Measurements from ENCODE around the gene CSMD2.

The CSMD2 gene

DNA sequence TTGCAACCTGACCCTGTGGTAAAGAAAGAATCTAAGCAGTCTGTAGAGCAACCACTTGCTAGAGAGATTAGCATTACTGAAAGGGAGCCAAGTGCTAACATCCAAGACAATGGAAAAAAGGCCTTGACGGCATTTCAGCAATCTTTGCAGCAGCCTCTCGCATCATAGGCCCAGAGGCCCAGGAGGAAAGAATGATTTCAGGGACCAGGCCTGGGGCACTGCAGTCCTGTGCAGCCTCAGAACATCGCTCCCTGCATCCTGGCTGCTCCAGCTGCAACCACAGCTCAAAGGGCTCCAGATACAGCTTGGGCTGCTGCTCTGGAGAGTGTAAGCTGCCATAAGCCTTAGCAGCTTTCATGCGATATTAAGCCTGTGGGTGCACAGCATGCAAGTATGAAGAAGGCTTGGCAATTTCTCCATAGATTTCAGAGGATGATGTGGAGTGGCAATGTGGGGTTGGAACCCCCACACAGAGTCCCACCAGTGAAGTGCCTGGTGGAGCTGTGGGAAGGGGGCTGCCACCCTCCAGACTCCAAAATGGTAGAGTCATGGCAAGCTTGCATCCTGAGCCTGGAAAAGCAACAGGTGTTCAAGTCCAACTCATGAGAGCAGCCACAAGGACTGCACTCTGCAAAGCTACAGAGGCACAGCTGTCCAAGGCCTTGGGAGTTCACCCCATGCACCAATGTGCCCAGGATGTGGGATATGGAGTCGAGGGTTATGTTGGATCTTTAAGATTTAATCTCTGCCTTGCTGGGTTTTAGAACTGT, 411.8 kb downstream of the CSMD2 start:
- WGBS (ENCODE audit: insufficient coverage, insufficient read length): no CpG with 5 or more reads among the region's 5 CpGs
- Histone ChIP-seq H3K9me3 (ENCODE audit: control insufficient read depth, insufficient read depth, low read length) (peaks cover 3% of the 10 kb centered on the region; the same call in 1 of the 2 replicates), H3K27me3 (ENCODE audit: control insufficient read depth, insufficient read depth, low read length) (no peaks in the 10 kb centered on the region; the same call in 1 of the 2 replicates), H3K27ac (ENCODE audit: low read length) (no peak overlapping the region), H3K4me1 (ENCODE audit: control insufficient read depth, insufficient read depth, low read length) (no peaks in the 10 kb centered on the region), H3K36me3 (ENCODE audit: control insufficient read depth, insufficient read depth, low read length) (no peaks in the 10 kb centered on the region), H3K4me3 (ENCODE audit: low read length) (no peak overlapping the region)
- no peak for DNase-seq (ENCODE audit: low read depth, low spot score)

GRCh38 chr1:33745942-33746341, 419.1 kb downstream of the CSMD2 start:
- H3K27ac ChIP-seq (ENCODE audit: low read length): no peak overlapping the region
- H3K9me3 ChIP-seq (ENCODE audit: control insufficient read depth, insufficient read depth, low read length): no peaks in the 10 kb centered on the region
- H3K27me3 ChIP-seq (ENCODE audit: control insufficient read depth, insufficient read depth, low read length): no peaks in the 10 kb centered on the region
- no CpG with 5 or more reads among the region's 4 CpGs for WGBS (ENCODE audit: insufficient coverage, insufficient read length)
- H3K4me3 ChIP-seq (ENCODE audit: low read length): no peak overlapping the region
- DNase-seq (ENCODE audit: low read depth, low spot score): no peak
- H3K4me1 ChIP-seq (ENCODE audit: control insufficient read depth, insufficient read depth, low read length): no peaks in the 10 kb centered on the region
- no peaks in the 10 kb centered on the region for H3K36me3 ChIP-seq (ENCODE audit: control insufficient read depth, insufficient read depth, low read length)

GRCh38 chr1:33743221-33743998, 421.6 kb downstream of the CSMD2 start:
- no peaks in the 10 kb centered on the region for H3K4me1 ChIP-seq (ENCODE audit: control insufficient read depth, insufficient read depth, low read length)
- H3K27ac ChIP-seq (ENCODE audit: low read length): no peak overlapping the region
- no peaks in the 10 kb centered on the region for H3K36me3 ChIP-seq (ENCODE audit: control insufficient read depth, insufficient read depth, low read length)
- no peak for DNase-seq (ENCODE audit: low read depth, low spot score)
- no peaks in the 10 kb centered on the region for H3K27me3 ChIP-seq (ENCODE audit: control insufficient read depth, insufficient read depth, low read length)
- H3K9me3 ChIP-seq (ENCODE audit: control insufficient read depth, insufficient read depth, low read length): no peaks in the 10 kb centered on the region; the same call in 1 of the 2 replicates
- no peak overlapping the region for H3K4me3 ChIP-seq (ENCODE audit: low read length)
- no CpG with 5 or more reads among the region's 13 CpGs for WGBS (ENCODE audit: insufficient coverage, insufficient read length)

DNA sequence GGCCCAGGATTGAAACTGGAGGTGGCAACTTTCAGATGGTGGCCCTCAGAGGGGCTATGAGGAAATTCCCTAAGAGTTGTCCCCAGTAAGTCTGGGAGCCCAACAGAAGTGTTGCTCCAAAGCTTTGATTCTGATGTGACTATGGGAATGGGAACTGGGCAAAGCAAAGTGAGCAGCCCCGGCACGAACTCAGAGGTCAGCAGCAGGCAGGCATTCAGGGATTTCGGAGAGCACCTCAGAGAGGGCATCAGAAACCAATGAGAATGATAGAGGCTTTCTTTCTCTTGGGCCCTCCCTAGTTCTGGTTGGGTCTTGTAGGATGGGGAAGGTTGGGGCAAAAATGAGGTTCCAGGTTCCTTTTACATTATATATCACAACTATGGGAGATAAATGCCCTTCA, 422.4 kb downstream of the CSMD2 start:
- no CpG with 5 or more reads among the region's 3 CpGs for WGBS (ENCODE audit: insufficient coverage, insufficient read length)
- H3K4me1 ChIP-seq (ENCODE audit: control insufficient read depth, insufficient read depth, low read length): no peaks in the 10 kb centered on the region
- no peak for DNase-seq (ENCODE audit: low read depth, low spot score)
- no peak overlapping the region for H3K4me3 ChIP-seq (ENCODE audit: low read length)
- H3K27me3 ChIP-seq (ENCODE audit: control insufficient read depth, insufficient read depth, low read length): no peaks in the 10 kb centered on the region
- no peaks in the 10 kb centered on the region for H3K36me3 ChIP-seq (ENCODE audit: control insufficient read depth, insufficient read depth, low read length)
- no peak overlapping the region for H3K27ac ChIP-seq (ENCODE audit: low read length)
- no peaks in the 10 kb centered on the region; the same call in 1 of the 2 replicates for H3K9me3 ChIP-seq (ENCODE audit: control insufficient read depth, insufficient read depth, low read length)

- Histone ChIP-seq H3K4me3 (ENCODE audit: low read length) (no peak overlapping the region), H3K36me3 (ENCODE audit: control insufficient read depth, insufficient read depth, low read length) (no peaks in the 10 kb centered on the region), H3K9me3 (ENCODE audit: control insufficient read depth, insufficient read depth, low read length) (no peaks in the 10 kb centered on the region; the same call in 1 of the 2 replicates), H3K27me3 (ENCODE audit: control insufficient read depth, insufficient read depth, low read length) (no peaks in the 10 kb centered on the region), H3K4me1 (ENCODE audit: control insufficient read depth, insufficient read depth, low read length) (no peaks in the 10 kb centered on the region), H3K27ac (ENCODE audit: low read length) (no peak overlapping the region)
- no CpG with 5 or more reads among the region's 5 CpGs for WGBS (ENCODE audit: insufficient coverage, insufficient read length)
- no peak for DNase-seq (ENCODE audit: low read depth, low spot score)
Observed at GRCh38 chr1:33741749-33742148, 423.3 kb downstream of the CSMD2 start.

GRCh38 chr1:33740040-33740744, 424.8 kb downstream of the CSMD2 start:
- Histone ChIP-seq H3K9me3 (ENCODE audit: control insufficient read depth, insufficient read depth, low read length) (no peaks in the 10 kb centered on the region; the same call in 1 of the 2 replicates), H3K4me3 (ENCODE audit: low read length) (no peak overlapping the region)

GRCh38 chr1:33738976-33739375, 426.1 kb downstream of the CSMD2 start:
- WGBS (ENCODE audit: insufficient coverage, insufficient read length): no CpG with 5 or more reads among the region's 12 CpGs
- Histone ChIP-seq H3K27ac (ENCODE audit: low read length) (no peak overlapping the region), H3K36me3 (ENCODE audit: control insufficient read depth, insufficient read depth, low read length) (no peaks in the 10 kb centered on the region)

More at GRCh38 chr1:33740040-33740744, 424.8 kb downstream of the CSMD2 start:
- H3K4me1 ChIP-seq (ENCODE audit: control insufficient read depth, insufficient read depth, low read length): no peaks in the 10 kb centered on the region
- WGBS (ENCODE audit: insufficient coverage, insufficient read length): no CpG with 5 or more reads among the region's 8 CpGs
- H3K36me3 ChIP-seq (ENCODE audit: control insufficient read depth, insufficient read depth, low read length): no peaks in the 10 kb centered on the region
- no peak for DNase-seq (ENCODE audit: low read depth, low spot score)
- H3K27ac ChIP-seq (ENCODE audit: low read length): no peak overlapping the region
- no peaks in the 10 kb centered on the region for H3K27me3 ChIP-seq (ENCODE audit: control insufficient read depth, insufficient read depth, low read length)

DNA sequence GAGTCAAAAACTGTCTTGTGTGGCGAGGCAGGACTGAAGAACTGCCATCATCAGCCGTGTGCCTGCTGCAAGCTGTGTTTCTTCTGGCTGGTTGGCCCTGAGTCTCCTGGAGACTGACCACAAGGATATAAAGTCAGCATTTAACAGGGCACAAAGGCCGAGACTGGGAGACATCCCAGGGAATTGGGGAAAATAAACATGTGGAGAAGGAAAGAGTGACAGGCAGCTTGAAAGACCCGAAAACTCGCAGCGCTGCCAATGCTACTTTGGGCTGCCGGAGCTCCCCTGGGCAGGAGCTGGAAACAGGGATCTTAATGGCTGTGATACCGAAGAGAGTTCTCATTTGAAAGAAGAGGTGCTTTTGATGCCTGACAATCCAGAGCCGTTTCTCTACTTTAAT, 426.5 kb downstream of the CSMD2 start:
- Histone ChIP-seq H3K27ac (ENCODE audit: low read length) (no peak overlapping the region), H3K27me3 (ENCODE audit: control insufficient read depth, insufficient read depth, low read length) (no peaks in the 10 kb centered on the region), H3K4me3 (ENCODE audit: low read length) (no peak overlapping the region), H3K36me3 (ENCODE audit: control insufficient read depth, insufficient read depth, low read length) (no peaks in the 10 kb centered on the region), H3K9me3 (ENCODE audit: control insufficient read depth, insufficient read depth, low read length) (no peaks in the 10 kb centered on the region; the same call in 1 of the 2 replicates), H3K4me1 (ENCODE audit: control insufficient read depth, insufficient read depth, low read length) (no peaks in the 10 kb centered on the region)
- DNase-seq (ENCODE audit: low read depth, low spot score): no peak
- no CpG with 5 or more reads among the region's 9 CpGs for WGBS (ENCODE audit: insufficient coverage, insufficient read length)

More at GRCh38 chr1:33738976-33739375, 426.1 kb downstream of the CSMD2 start:
- no peaks in the 10 kb centered on the region for H3K27me3 ChIP-seq (ENCODE audit: control insufficient read depth, insufficient read depth, low read length)
- H3K4me1 ChIP-seq (ENCODE audit: control insufficient read depth, insufficient read depth, low read length): no peaks in the 10 kb centered on the region
- H3K9me3 ChIP-seq (ENCODE audit: control insufficient read depth, insufficient read depth, low read length): no peaks in the 10 kb centered on the region; the same call in 1 of the 2 replicates
- DNase-seq (ENCODE audit: low read depth, low spot score): no peak
- no peak overlapping the region for H3K4me3 ChIP-seq (ENCODE audit: low read length)

- Histone ChIP-seq H3K4me3 (ENCODE audit: low read length) (no peak overlapping the region), H3K36me3 (ENCODE audit: control insufficient read depth, insufficient read depth, low read length) (no peaks in the 10 kb centered on the region), H3K27me3 (ENCODE audit: control insufficient read depth, insufficient read depth, low read length) (no peaks in the 10 kb centered on the region), H3K9me3 (ENCODE audit: control insufficient read depth, insufficient read depth, low read length) (no peaks in the 10 kb centered on the region; the same call in 1 of the 2 replicates), H3K4me1 (ENCODE audit: control insufficient read depth, insufficient read depth, low read length) (no peaks in the 10 kb centered on the region), H3K27ac (ENCODE audit: low read length) (no peak overlapping the region)
- no CpG with 5 or more reads among the region's 1 CpG for WGBS (ENCODE audit: insufficient coverage, insufficient read length)
- DNase-seq (ENCODE audit: low read depth, low spot score): no peak
Observed at GRCh38 chr1:33736496-33736895, 428.5 kb downstream of the CSMD2 start.

DNA sequence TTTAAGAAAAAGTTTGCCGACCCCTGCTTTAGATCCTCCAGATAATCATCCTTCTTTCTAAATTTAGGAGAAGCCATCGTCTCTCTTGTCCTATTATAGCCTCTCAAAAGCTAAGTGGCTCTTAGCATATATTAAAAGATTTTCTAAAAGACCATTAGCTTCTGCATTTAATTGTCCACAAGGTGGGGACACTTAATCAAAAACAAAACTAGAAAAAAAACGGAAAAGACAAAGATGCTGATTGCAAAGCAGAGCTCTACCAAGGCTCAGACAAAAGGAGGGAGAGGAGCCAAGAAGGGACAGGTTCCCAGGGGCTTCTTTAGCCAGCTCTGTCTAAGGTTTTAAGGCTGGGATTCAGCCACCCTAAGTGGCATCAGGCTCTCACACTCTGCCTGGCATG, 429.4 kb downstream of the CSMD2 start:
- H3K4me3 ChIP-seq (ENCODE audit: low read length): no peak overlapping the region
- no peaks in the 10 kb centered on the region for H3K36me3 ChIP-seq (ENCODE audit: control insufficient read depth, insufficient read depth, low read length)
- no CpG with 5 or more reads among the region's 3 CpGs for WGBS (ENCODE audit: insufficient coverage, insufficient read length)
- DNase-seq (ENCODE audit: low read depth, low spot score): no peak
- no peaks in the 10 kb centered on the region for H3K27me3 ChIP-seq (ENCODE audit: control insufficient read depth, insufficient read depth, low read length)
- no peak overlapping the region for H3K27ac ChIP-seq (ENCODE audit: low read length)
- H3K4me1 ChIP-seq (ENCODE audit: control insufficient read depth, insufficient read depth, low read length): no peaks in the 10 kb centered on the region
- H3K9me3 ChIP-seq (ENCODE audit: control insufficient read depth, insufficient read depth, low read length): no peaks in the 10 kb centered on the region; the same call in 1 of the 2 replicates

All from iPS DF 6.9 (cell line).